Measurements from ENCODE around the gene PCDHB8.
"Not testable (repeated sequence)": the region's sequence is repeated elsewhere in the genome, so short reads cannot be mapped to it uniquely, and the experiment has no call there.

Gene PCDHB8

DNA sequence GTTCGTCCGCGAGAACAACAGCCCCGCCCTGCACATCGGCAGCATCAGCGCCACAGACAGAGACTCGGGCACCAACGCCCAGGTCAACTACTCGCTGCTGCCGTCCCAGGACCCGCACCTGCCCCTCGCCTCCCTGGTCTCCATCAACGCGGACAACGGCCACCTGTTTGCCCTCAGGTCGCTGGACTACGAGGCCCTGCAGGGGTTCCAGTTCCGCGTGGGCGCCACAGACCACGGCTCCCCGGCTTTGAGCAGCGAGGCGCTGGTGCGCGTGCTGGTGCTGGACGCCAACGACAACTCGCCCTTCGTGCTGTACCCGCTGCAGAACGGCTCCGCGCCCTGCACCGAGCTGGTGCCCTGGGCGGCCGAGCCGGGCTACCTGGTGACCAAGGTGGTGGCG is 32.7 kb downstream of the PCDHB8 start:
- WGBS (ENCODE audit: insufficient coverage, insufficient read length), result no CpG with 5 or more reads among the region's 39 CpGs
- not testable (repeated sequence) for H3K36me3 ChIP-seq (ENCODE audit: control insufficient read depth, insufficient read depth, low read length); H3K4me3 ChIP-seq (ENCODE audit: low read length); H3K4me1 ChIP-seq (ENCODE audit: control insufficient read depth, insufficient read depth, low read length); H3K27ac ChIP-seq (ENCODE audit: low read length); H3K9me3 ChIP-seq (ENCODE audit: control insufficient read depth, insufficient read depth, low read length); DNase-seq (ENCODE audit: low read depth, low spot score); H3K27me3 ChIP-seq (ENCODE audit: control insufficient read depth, insufficient read depth, low read length)

- H3K4me1 ChIP-seq (ENCODE audit: control insufficient read depth, insufficient read depth, low read length); DNase-seq (ENCODE audit: low read depth, low spot score); H3K4me3 ChIP-seq (ENCODE audit: low read length); H3K27me3 ChIP-seq (ENCODE audit: control insufficient read depth, insufficient read depth, low read length); H3K36me3 ChIP-seq (ENCODE audit: control insufficient read depth, insufficient read depth, low read length); H3K27ac ChIP-seq (ENCODE audit: low read length); H3K9me3 ChIP-seq (ENCODE audit: control insufficient read depth, insufficient read depth, low read length): not testable (repeated sequence)
- no CpG with 5 or more reads among the region's 27 CpGs for WGBS (ENCODE audit: insufficient coverage, insufficient read length)
Observed at GRCh38 chr5:141210849-141211248, 33.3 kb downstream of the PCDHB8 start.

DNA sequence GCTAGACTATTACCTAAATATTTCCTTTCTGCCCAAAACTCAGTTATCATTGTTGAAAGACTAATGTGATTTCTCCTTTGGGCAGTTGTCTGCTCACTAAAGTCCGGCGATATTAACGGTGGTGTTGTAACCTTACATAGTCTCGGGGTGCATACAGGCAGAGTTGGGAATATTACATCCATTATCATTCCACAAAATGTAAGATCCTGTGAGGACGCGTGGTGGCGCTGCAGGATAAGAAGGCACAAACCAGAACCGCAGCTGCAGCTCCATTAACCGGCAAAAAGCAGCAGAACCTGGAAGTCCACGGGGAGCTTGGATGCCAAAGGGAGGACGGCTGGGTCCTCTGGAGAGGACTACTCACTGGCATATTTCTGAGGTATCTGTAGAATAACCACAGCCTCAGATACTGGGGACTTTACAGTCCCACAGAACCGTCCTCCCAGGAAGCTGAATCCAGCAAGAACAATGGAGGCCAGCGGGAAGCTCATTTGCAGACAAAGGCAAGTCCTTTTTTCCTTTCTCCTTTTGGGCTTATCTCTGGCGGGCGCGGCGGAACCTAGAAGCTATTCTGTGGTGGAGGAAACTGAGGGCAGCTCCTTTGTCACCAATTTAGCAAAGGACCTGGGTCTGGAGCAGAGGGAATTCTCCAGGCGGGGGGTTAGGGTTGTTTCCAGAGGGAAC is 36.2 kb downstream of the PCDHB8 start, which contains the start of gene PCDHB13:
PCDHB13 (plus strand) TSS at position 264 of the 684 bp plus-strand sequence; CDS start at position 469, 205 bp downstream.
- not testable (repeated sequence) for H3K27me3 ChIP-seq (ENCODE audit: control insufficient read depth, insufficient read depth, low read length); DNase-seq (ENCODE audit: low read depth, low spot score); H3K4me3 ChIP-seq (ENCODE audit: low read length); H3K4me1 ChIP-seq (ENCODE audit: control insufficient read depth, insufficient read depth, low read length); H3K36me3 ChIP-seq (ENCODE audit: control insufficient read depth, insufficient read depth, low read length); H3K9me3 ChIP-seq (ENCODE audit: control insufficient read depth, insufficient read depth, low read length); H3K27ac ChIP-seq (ENCODE audit: low read length)
- no CpG with 5 or more reads among the region's 18 CpGs for WGBS (ENCODE audit: insufficient coverage, insufficient read length)

DNA sequence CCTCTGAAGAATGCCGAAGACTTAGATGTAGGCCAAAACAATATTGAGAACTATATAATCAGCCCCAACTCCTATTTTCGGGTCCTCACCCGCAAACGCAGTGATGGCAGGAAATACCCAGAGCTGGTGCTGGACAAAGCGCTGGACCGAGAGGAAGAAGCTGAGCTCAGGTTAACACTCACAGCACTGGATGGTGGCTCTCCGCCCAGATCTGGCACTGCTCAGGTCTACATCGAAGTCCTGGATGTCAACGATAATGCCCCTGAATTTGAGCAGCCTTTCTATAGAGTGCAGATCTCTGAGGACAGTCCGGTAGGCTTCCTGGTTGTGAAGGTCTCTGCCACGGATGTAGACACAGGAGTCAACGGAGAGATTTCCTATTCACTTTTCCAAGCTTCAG is 37.0 kb downstream of the PCDHB8 start:
- H3K27ac ChIP-seq (ENCODE audit: low read length); H3K4me1 ChIP-seq (ENCODE audit: control insufficient read depth, insufficient read depth, low read length); DNase-seq (ENCODE audit: low read depth, low spot score); H3K27me3 ChIP-seq (ENCODE audit: control insufficient read depth, insufficient read depth, low read length); H3K4me3 ChIP-seq (ENCODE audit: low read length); H3K36me3 ChIP-seq (ENCODE audit: control insufficient read depth, insufficient read depth, low read length); H3K9me3 ChIP-seq (ENCODE audit: control insufficient read depth, insufficient read depth, low read length): not testable (repeated sequence)
- no CpG with 5 or more reads among the region's 12 CpGs for WGBS (ENCODE audit: insufficient coverage, insufficient read length)

- no CpG with 5 or more reads among the region's 40 CpGs for WGBS (ENCODE audit: insufficient coverage, insufficient read length)
- not testable (repeated sequence) for H3K9me3 ChIP-seq (ENCODE audit: control insufficient read depth, insufficient read depth, low read length); DNase-seq (ENCODE audit: low read depth, low spot score); H3K27me3 ChIP-seq (ENCODE audit: control insufficient read depth, insufficient read depth, low read length); H3K36me3 ChIP-seq (ENCODE audit: control insufficient read depth, insufficient read depth, low read length); H3K27ac ChIP-seq (ENCODE audit: low read length); H3K4me1 ChIP-seq (ENCODE audit: control insufficient read depth, insufficient read depth, low read length); H3K4me3 ChIP-seq (ENCODE audit: low read length)
Observed at GRCh38 chr5:141215504-141215903, 37.9 kb downstream of the PCDHB8 start.

GRCh38 chr5:141216035-141216434 is 38.4 kb downstream of the PCDHB8 start:
- H3K27me3 ChIP-seq (ENCODE audit: control insufficient read depth, insufficient read depth, low read length); H3K4me1 ChIP-seq (ENCODE audit: control insufficient read depth, insufficient read depth, low read length); H3K9me3 ChIP-seq (ENCODE audit: control insufficient read depth, insufficient read depth, low read length); H3K27ac ChIP-seq (ENCODE audit: low read length); H3K36me3 ChIP-seq (ENCODE audit: control insufficient read depth, insufficient read depth, low read length); DNase-seq (ENCODE audit: low read depth, low spot score); H3K4me3 ChIP-seq (ENCODE audit: low read length): not testable (repeated sequence)
- WGBS (ENCODE audit: insufficient coverage, insufficient read length), result no CpG with 5 or more reads among the region's 26 CpGs

DNA sequence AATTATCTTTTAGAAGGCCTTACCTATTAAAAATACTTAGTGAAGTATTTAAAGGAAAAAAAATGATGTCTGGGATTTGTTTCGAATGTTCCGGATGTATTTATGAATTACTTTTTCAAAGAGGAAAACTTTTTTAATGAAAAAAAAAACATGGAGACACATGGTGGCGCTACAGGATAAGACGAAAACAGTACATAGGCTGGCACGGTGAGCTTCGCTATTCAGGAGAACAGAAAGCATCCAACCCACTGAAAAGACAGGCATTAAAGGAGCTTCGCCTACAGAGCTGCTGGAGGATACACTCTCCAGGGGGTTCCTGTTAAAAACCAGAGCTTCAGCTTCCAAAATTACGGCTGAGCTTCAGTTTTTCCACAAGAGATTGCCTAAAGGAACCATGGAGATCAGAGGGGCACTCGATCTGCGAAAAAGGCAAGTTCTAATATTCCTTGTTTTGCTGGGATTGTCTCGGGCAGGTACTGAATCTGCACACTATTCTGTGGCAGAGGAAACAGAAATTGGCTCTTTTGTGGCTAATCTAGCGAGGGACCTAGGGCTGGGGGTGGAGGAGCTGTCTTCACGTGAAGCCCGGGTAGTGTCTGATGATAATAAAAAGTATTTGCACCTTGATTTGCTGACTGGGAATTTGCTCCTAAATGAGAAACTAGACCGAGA is 45.7 kb downstream of the PCDHB8 start, which contains the start of gene PCDHB14:
PCDHB14 (plus strand) TSS at position 232 of the 672 bp plus-strand sequence; CDS start at position 395, 163 bp downstream.
- Histone ChIP-seq H3K4me3 (ENCODE audit: low read length) (no peak within 1 kb of the TSS; the same call in 1 of the 2 replicates), H3K36me3 (ENCODE audit: control insufficient read depth, insufficient read depth, low read length) (no peaks in the 10 kb centered on the region)

DNA sequence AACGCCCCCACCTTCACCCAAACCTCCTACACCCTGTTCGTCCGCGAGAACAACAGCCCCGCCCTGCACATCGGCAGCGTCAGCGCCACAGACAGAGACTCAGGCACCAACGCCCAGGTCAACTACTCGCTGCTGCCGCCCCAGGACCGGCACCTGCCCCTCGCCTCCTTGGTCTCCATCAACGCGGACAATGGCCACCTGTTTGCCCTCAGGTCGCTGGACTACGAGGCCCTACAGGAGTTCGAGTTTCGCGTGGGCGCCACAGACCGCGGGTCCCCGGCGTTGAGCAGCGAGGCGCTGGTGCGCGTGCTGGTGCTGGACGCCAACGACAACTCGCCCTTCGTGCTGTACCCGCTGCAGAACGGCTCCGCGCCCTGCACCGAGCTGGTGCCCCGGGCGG is 47.3 kb downstream of the PCDHB8 start:
- not testable (repeated sequence) for H3K4me3 ChIP-seq (ENCODE audit: low read length); DNase-seq (ENCODE audit: low read depth, low spot score); H3K4me1 ChIP-seq (ENCODE audit: control insufficient read depth, insufficient read depth, low read length); H3K36me3 ChIP-seq (ENCODE audit: control insufficient read depth, insufficient read depth, low read length); H3K9me3 ChIP-seq (ENCODE audit: control insufficient read depth, insufficient read depth, low read length); H3K27ac ChIP-seq (ENCODE audit: low read length); H3K27me3 ChIP-seq (ENCODE audit: control insufficient read depth, insufficient read depth, low read length)
- WGBS (ENCODE audit: insufficient coverage, insufficient read length), result no CpG with 5 or more reads among the region's 40 CpGs

More for the DNA sequence above, 45.7 kb downstream of the PCDHB8 start, which contains the start of gene PCDHB14:
- H3K27ac ChIP-seq (ENCODE audit: low read length), result no peak within 1 kb of the TSS
- no peaks in the 10 kb centered on the region for H3K4me1 ChIP-seq (ENCODE audit: control insufficient read depth, insufficient read depth, low read length)
- no peaks in the 10 kb centered on the region for H3K27me3 ChIP-seq (ENCODE audit: control insufficient read depth, insufficient read depth, low read length)
- WGBS (ENCODE audit: insufficient coverage, insufficient read length), result no CpG with 5 or more reads among the region's 15 CpGs
- no peaks in the 10 kb centered on the region for H3K9me3 ChIP-seq (ENCODE audit: control insufficient read depth, insufficient read depth, low read length)
- no peak for DNase-seq (ENCODE audit: low read depth, low spot score)

DNA sequence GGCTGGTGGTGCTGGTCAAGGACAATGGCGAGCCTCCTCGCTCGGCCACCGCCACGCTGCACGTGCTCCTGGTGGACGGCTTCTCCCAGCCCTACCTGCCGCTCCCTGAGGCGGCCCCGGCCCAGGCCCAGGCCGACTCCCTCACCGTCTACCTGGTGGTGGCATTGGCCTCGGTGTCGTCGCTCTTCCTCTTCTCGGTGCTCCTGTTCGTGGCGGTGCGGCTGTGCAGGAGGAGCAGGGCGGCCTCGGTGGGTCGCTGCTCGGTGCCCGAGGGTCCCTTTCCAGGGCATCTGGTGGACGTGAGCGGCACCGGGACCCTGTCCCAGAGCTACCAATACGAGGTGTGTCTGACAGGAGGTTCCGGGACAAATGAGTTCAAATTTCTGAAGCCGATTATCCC is 47.8 kb downstream of the PCDHB8 start:
- not testable (repeated sequence) for H3K27me3 ChIP-seq (ENCODE audit: control insufficient read depth, insufficient read depth, low read length); DNase-seq (ENCODE audit: low read depth, low spot score); H3K9me3 ChIP-seq (ENCODE audit: control insufficient read depth, insufficient read depth, low read length); H3K4me1 ChIP-seq (ENCODE audit: control insufficient read depth, insufficient read depth, low read length); H3K27ac ChIP-seq (ENCODE audit: low read length); H3K4me3 ChIP-seq (ENCODE audit: low read length); H3K36me3 ChIP-seq (ENCODE audit: control insufficient read depth, insufficient read depth, low read length)
- WGBS (ENCODE audit: insufficient coverage, insufficient read length), result no CpG with 5 or more reads among the region's 30 CpGs
